Activated CD4-positive, alpha-beta memory T cell treated with anti-CD3 and anti-CD28 coated beads for 36 hours (primary cell): ENCODE measurements around the gene TEX35. TPM values are rescaled to one million over a fixed set of nuclear protein-coding genes. Genes with fewer than 3 reads are reported as not detected.

Source experiments
- CTCF ChIA-PET: fragments of 350-600 bp; sonication (Branson Sonifier 250); formaldehyde crosslinking; loops from one replicate; lab custom pipeline; 2021; ENCODE audit warnings: antibody characterized with exemption, inconsistent platforms; lab: Charles Lee
- POLR2A ChIA-PET: fragments of 350-600 bp; sonication (Branson Sonifier 250); formaldehyde crosslinking; loops from one replicate; lab custom pipeline; 2021; ENCODE audit warnings: antibody characterized with exemption; lab: Charles Lee
- DNase-seq: peaks from one replicate; pipeline ENCODE4 v3.0.0-alpha.2; 2020
- H3K27ac Mint-ChIP-seq: one replicate; pipeline ENCODE4 v1.8.0; 2021; ENCODE audit warnings: mixed read lengths
- H3K27me3 Mint-ChIP-seq: one replicate; pipeline ENCODE4 v1.8.0; 2021; ENCODE audit warnings: mixed read lengths
- H3K36me3 Mint-ChIP-seq: one replicate; pipeline ENCODE4 v1.8.0; 2021; ENCODE audit warnings: mixed read lengths
- H3K4me1 Mint-ChIP-seq: one replicate; pipeline ENCODE4 v1.8.0; 2021; ENCODE audit warnings: low read depth, mixed read lengths
- H3K4me3 Mint-ChIP-seq: one replicate; pipeline ENCODE4 v1.8.0; 2021; ENCODE audit warnings: mild to moderate bottlenecking, mixed read lengths
- H3K9me3 Mint-ChIP-seq: one replicate; pipeline ENCODE4 v1.8.0; 2021; ENCODE audit warnings: mixed read lengths
- intact Hi-C: fragments of 100-400 bp; cut with micrococcal nuclease; formaldehyde crosslinking; loops from one replicate; pipeline ENCODE4 v1.15.1; 2023
- total RNA-seq, 2 experiments: library from RNA; stranded (reverse); gene quantifications; one replicate each; pipeline ENCODE4 v1.2.3, GENCODE V29; 2021

Gene TEX35
- not detected for total RNA-seq

- no peak for DNase-seq
- no peak within 1 kb of the TSS for H3K4me3 Mint-ChIP-seq
- intact Hi-C loops, result no loop called here
- H3K27ac Mint-ChIP-seq, result no peak within 1 kb of the TSS
- no peaks in the 10 kb centered on the region for H3K9me3 Mint-ChIP-seq
- POLR2A ChIA-PET, result no interaction called here
- CTCF ChIA-PET, result interaction anchor here (2.2 kb wide), 1 partner anchor 202 kb away, joined by 7 read pairs; no protein-coding TSS in a partner anchor
- H3K27me3 Mint-ChIP-seq, result no peaks in the 10 kb centered on the region
- no peaks in the 10 kb centered on the region for H3K4me1 Mint-ChIP-seq
- H3K36me3 Mint-ChIP-seq, result no peaks in the 10 kb centered on the region
These were observed at the start of gene TEX35 for GRCh38 chr1:178512566-178513277. TEX35 (plus strand) TSS chr1:178513109; CDS start chr1:178513189, 80 bp downstream.

GRCh38 chr1:178464141-178464540, 48.8 kb upstream of the TEX35 start:
- CTCF ChIA-PET, result no interaction called here

GRCh38 chr1:178464566-178464965, 48.3 kb upstream of the TEX35 start:
- no peak overlapping the region for H3K4me3 Mint-ChIP-seq
- no peak for DNase-seq
- H3K4me1 Mint-ChIP-seq, result no peaks in the 10 kb centered on the region
- CTCF ChIA-PET, result no interaction called here
- no peaks in the 10 kb centered on the region for H3K27me3 Mint-ChIP-seq
- POLR2A ChIA-PET, result no interaction called here
- H3K36me3 Mint-ChIP-seq, result no peaks in the 10 kb centered on the region
- no peaks in the 10 kb centered on the region for H3K9me3 Mint-ChIP-seq
- H3K27ac Mint-ChIP-seq, result no peak overlapping the region
- intact Hi-C loops, result no loop called here

More at GRCh38 chr1:178464141-178464540, 48.8 kb upstream of the TEX35 start:
- no peak for DNase-seq
- intact Hi-C loops, result no loop called here
- Mint-ChIP-seq H3K27me3 (no peaks in the 10 kb centered on the region), H3K4me3 (no peak overlapping the region), H3K27ac (no peak overlapping the region), H3K9me3 (no peaks in the 10 kb centered on the region), H3K4me1 (no peaks in the 10 kb centered on the region), H3K36me3 (no peaks in the 10 kb centered on the region)
- POLR2A ChIA-PET, result no interaction called here

- H3K4me3 Mint-ChIP-seq, result no peak overlapping the region
- ChIA-PET CTCF (no interaction called here), POLR2A (no interaction called here)
- H3K36me3 Mint-ChIP-seq, result no peaks in the 10 kb centered on the region
- no peaks in the 10 kb centered on the region for H3K27me3 Mint-ChIP-seq
- no peaks in the 10 kb centered on the region for H3K4me1 Mint-ChIP-seq
- intact Hi-C loops, result no loop called here
- no peak for DNase-seq
- H3K27ac Mint-ChIP-seq, result no peak overlapping the region
- H3K9me3 Mint-ChIP-seq, result no peaks in the 10 kb centered on the region
These were observed 47.9 kb upstream of the TEX35 start for GRCh38 chr1:178465011-178465410.

GRCh38 chr1:178467837-178468236, 45.1 kb upstream of the TEX35 start:
- POLR2A ChIA-PET, result no interaction called here
- CTCF ChIA-PET, result no interaction called here
- intact Hi-C loops, result no loop called here
- Mint-ChIP-seq H3K27me3 (peaks cover 4% of the 10 kb centered on the region), H3K36me3 (no peaks in the 10 kb centered on the region), H3K4me3 (no peak overlapping the region), H3K9me3 (no peaks in the 10 kb centered on the region), H3K4me1 (no peaks in the 10 kb centered on the region), H3K27ac (no peak overlapping the region)
- DNase-seq, result no peak

GRCh38 chr1:178470411-178470960, 42.4 kb upstream of the TEX35 start:
- DNase-seq, result no peak
- Mint-ChIP-seq H3K27ac (no peak overlapping the region), H3K4me1 (no peaks in the 10 kb centered on the region), H3K4me3 (no peak overlapping the region), H3K36me3 (no peaks in the 10 kb centered on the region), H3K9me3 (no peaks in the 10 kb centered on the region), H3K27me3 (peaks cover 11% of the 10 kb centered on the region)
- CTCF ChIA-PET, result no interaction called here
- POLR2A ChIA-PET, result no interaction called here
- intact Hi-C loops, result no loop called here

GRCh38 chr1:178472531-178472930, 40.4 kb upstream of the TEX35 start:
- H3K4me1 Mint-ChIP-seq, result no peaks in the 10 kb centered on the region
- no peaks in the 10 kb centered on the region for H3K9me3 Mint-ChIP-seq
- H3K4me3 Mint-ChIP-seq, result no peak overlapping the region
- CTCF ChIA-PET, result no interaction called here
- intact Hi-C loops, result no loop called here
- H3K27ac Mint-ChIP-seq, result no peak overlapping the region
- POLR2A ChIA-PET, result no interaction called here
- peaks cover 11% of the 10 kb centered on the region for H3K27me3 Mint-ChIP-seq
- no peaks in the 10 kb centered on the region for H3K36me3 Mint-ChIP-seq
- DNase-seq, result no peak

GRCh38 chr1:178477373-178477772, 35.5 kb upstream of the TEX35 start:
- ChIA-PET POLR2A (no interaction called here), CTCF (no interaction called here)
- DNase-seq, result no peak
- Mint-ChIP-seq H3K4me3 (no peak overlapping the region), H3K4me1 (no peaks in the 10 kb centered on the region), H3K9me3 (no peaks in the 10 kb centered on the region), H3K27me3 (peaks cover 16% of the 10 kb centered on the region), H3K36me3 (no peaks in the 10 kb centered on the region), H3K27ac (no peak overlapping the region)
- intact Hi-C loops, result no loop called here

GRCh38 chr1:178477841-178478240, 35.1 kb upstream of the TEX35 start:
- CTCF ChIA-PET, result no interaction called here
- Mint-ChIP-seq H3K27ac (no peak overlapping the region), H3K27me3 (peaks cover 12% of the 10 kb centered on the region), H3K9me3 (no peaks in the 10 kb centered on the region), H3K36me3 (no peaks in the 10 kb centered on the region), H3K4me3 (no peak overlapping the region), H3K4me1 (no peaks in the 10 kb centered on the region)
- DNase-seq, result no peak
- intact Hi-C loops, result no loop called here
- POLR2A ChIA-PET, result no interaction called here

GRCh38 chr1:178483251-178483957, 29.5 kb upstream of the TEX35 start:
- Mint-ChIP-seq H3K36me3 (no peaks in the 10 kb centered on the region), H3K4me3 (no peak overlapping the region), H3K9me3 (no peaks in the 10 kb centered on the region), H3K27ac (no peak overlapping the region), H3K4me1 (no peaks in the 10 kb centered on the region), H3K27me3 (peaks cover 25% of the 10 kb centered on the region)
- ChIA-PET CTCF (no interaction called here), POLR2A (no interaction called here)
- no peak for DNase-seq
- intact Hi-C loops, result no loop called here

- intact Hi-C loops, result no loop called here
- Mint-ChIP-seq H3K27me3 (peaks cover 24% of the 10 kb centered on the region), H3K27ac (no peak overlapping the region), H3K4me3 (no peak overlapping the region), H3K9me3 (no peaks in the 10 kb centered on the region), H3K36me3 (no peaks in the 10 kb centered on the region), H3K4me1 (no peaks in the 10 kb centered on the region)
- ChIA-PET CTCF (no interaction called here), POLR2A (no interaction called here)
- DNase-seq, result no peak
These were observed 28.1 kb upstream of the TEX35 start for GRCh38 chr1:178484698-178485225.

- intact Hi-C loops, result no loop called here
- no peaks in the 10 kb centered on the region for H3K36me3 Mint-ChIP-seq
- DNase-seq, result no peak
- H3K4me1 Mint-ChIP-seq, result no peaks in the 10 kb centered on the region
- POLR2A ChIA-PET, result no interaction called here
- H3K27ac Mint-ChIP-seq, result no peak overlapping the region
- CTCF ChIA-PET, result no interaction called here
- peaks cover 23% of the 10 kb centered on the region for H3K27me3 Mint-ChIP-seq
- no peak overlapping the region for H3K4me3 Mint-ChIP-seq
- no peaks in the 10 kb centered on the region for H3K9me3 Mint-ChIP-seq
These were observed 27.3 kb upstream of the TEX35 start for GRCh38 chr1:178485541-178485981.
